8988T (cell line): ENCODE results near the gene PRDM16.

Experiments used
- DNase-seq: peaks from one replicate; pipeline ENCODE4 v3.0.0; 2011

Gene PRDM16

GRCh38 chr1:3170561-3171453, 101.8 kb downstream of the PRDM16 start:
- no peak for DNase-seq

- no peak for DNase-seq
Observed at GRCh38 chr1:3171761-3172160, 102.8 kb downstream of the PRDM16 start.

GRCh38 chr1:3172431-3173380, 103.7 kb downstream of the PRDM16 start:
- no peak for DNase-seq

- no peak for DNase-seq
Observed at GRCh38 chr1:3173381-3173980, 104.5 kb downstream of the PRDM16 start.

GRCh38 chr1:3174487-3175247, 105.7 kb downstream of the PRDM16 start:
- no peak for DNase-seq

GRCh38 chr1:3175486-3175885, 106.5 kb downstream of the PRDM16 start:
- DNase-seq = no peak

- DNase-seq = no peak
Observed at GRCh38 chr1:3176028-3176427, 107.0 kb downstream of the PRDM16 start.

- no peak for DNase-seq
Observed at GRCh38 chr1:3176820-3177219, 107.8 kb downstream of the PRDM16 start.

- no peak for DNase-seq
Observed at GRCh38 chr1:3178279-3178678, 109.3 kb downstream of the PRDM16 start.

- no peak for DNase-seq
Observed at GRCh38 chr1:3179471-3179870, 110.5 kb downstream of the PRDM16 start.

GRCh38 chr1:3180915-3181314, 111.9 kb downstream of the PRDM16 start:
- no peak for DNase-seq

GRCh38 chr1:3181956-3182355, 113.0 kb downstream of the PRDM16 start:
- no peak for DNase-seq

- no peak for DNase-seq
Observed at GRCh38 chr1:3183411-3183810, 114.4 kb downstream of the PRDM16 start.

GRCh38 chr1:3183813-3184212, 114.8 kb downstream of the PRDM16 start:
- DNase-seq = no peak

- DNase-seq = no peak
Observed at GRCh38 chr1:3184666-3185065, 115.7 kb downstream of the PRDM16 start.

GRCh38 chr1:3185896-3186525, 117.0 kb downstream of the PRDM16 start:
- no peak for DNase-seq

GRCh38 chr1:3186526-3186921, 117.5 kb downstream of the PRDM16 start:
- no peak for DNase-seq

GRCh38 chr1:3187415-3188149, 118.6 kb downstream of the PRDM16 start:
- no peak for DNase-seq

GRCh38 chr1:3188150-3188971, 119.4 kb downstream of the PRDM16 start:
- no peak for DNase-seq
